H1 (cell line): ENCODE measurements around the gene IGFBP6.

Experiments
- CTCF ChIP-seq, 3 experiments: IDR thresholded peaks; 1 replicate in 2 of 3; 2 replicates in 1 of 3; pipeline versions ENCODE4 v1.5.1 to v1.6.1; 2011; ENCODE audit warnings: low read length in 3 of 3, mild to moderate bottlenecking in 3 of 3, inconsistent platforms in 2 of 3, low read depth in 1 of 3, moderate library complexity in 1 of 3; ENCODE audit not compliant: insufficient read depth in 1 of 3; ENCODE audit errors: control extremely low read depth in 1 of 3
- EP300 ChIP-seq, 2 experiments: IDR thresholded peaks; 1 replicate in 1 of 2; 2 replicates in 1 of 2; pipeline ENCODE4 v1.6.1; 2011 to 2012; ENCODE audit warnings: low read depth in 2 of 2, low read length in 2 of 2, mild to moderate bottlenecking in 2 of 2, borderline replicate concordance in 1 of 2, inconsistent platforms in 1 of 2, moderate library complexity in 1 of 2
- POLR2A ChIP-seq, 2 experiments: IDR thresholded peaks; 1 replicate in 1 of 2; 2 replicates in 1 of 2; pipeline ENCODE4 v1.6.1; 2011; ENCODE audit warnings: low read depth in 2 of 2, low read length in 2 of 2, mild to moderate bottlenecking in 2 of 2; ENCODE audit errors: control extremely low read depth in 1 of 2

- TF ChIP-seq CTCF (IDR thresholded peaks at IDR 0.05; ENCODE audit: control extremely low read depth in 1 of 3, insufficient read depth in 1 of 3, low read depth in 1 of 3, low read length in 3 of 3) = no peak
- no peak for TF ChIP-seq EP300 (IDR thresholded peaks at IDR 0.05; ENCODE audit: borderline replicate concordance in 1 of 2, low read depth in 2 of 2, low read length in 2 of 2)
- no peak for TF ChIP-seq POLR2A (IDR thresholded peaks at IDR 0.05; ENCODE audit: control extremely low read depth in 1 of 2, low read depth in 2 of 2, low read length in 2 of 2)
Measured at GRCh38 chr12:53082637-53083175, 14.8 kb upstream of the IGFBP6 start.
